Mesenchymal stem cell (in vitro differentiated cells and primary cell): ENCODE measurements around the gene KIF2A.
"Not testable (repeated sequence)": the region's sequence is repeated elsewhere in the genome, so short reads cannot be mapped to it uniquely, and the experiment has no call there.

Source experiments
- DNase-seq: peaks from one replicate; pipeline ENCODE4 v3.0.0-alpha.2; 2013
- H2AFZ ChIP-seq: one replicate; pipeline ENCODE4 v1.6.1; 2013; ENCODE audit warnings: low read depth, mild to moderate bottlenecking, control low read depth, inconsistent platforms, low read length, moderate library complexity
- H2AK5ac ChIP-seq: 2 replicates; pipeline ENCODE4 v1.6.1; 2013; ENCODE audit warnings: low read length, moderate library complexity, mild to moderate bottlenecking, inconsistent platforms; ENCODE audit not compliant: severe bottlenecking
- H2BK120ac ChIP-seq: one replicate; pipeline ENCODE4 v1.6.1; 2013; ENCODE audit warnings: low read depth, mild to moderate bottlenecking, inconsistent platforms, low read length, moderate library complexity
- H2BK12ac ChIP-seq, 2 experiments: one replicate each; pipeline ENCODE4 v1.6.1; 2013; ENCODE audit warnings: inconsistent platforms in 2 of 2, low read length in 2 of 2, mild to moderate bottlenecking in 2 of 2, moderate library complexity in 2 of 2, control low read depth in 1 of 2
- H2BK15ac ChIP-seq: one replicate; pipeline ENCODE4 v1.6.1; 2013; ENCODE audit warnings: mild to moderate bottlenecking, low read depth, inconsistent platforms; ENCODE audit not compliant: poor library complexity, severe bottlenecking
- H2BK5ac ChIP-seq: 2 replicates; pipeline ENCODE4 v1.6.1; 2013; ENCODE audit warnings: low read depth, mild to moderate bottlenecking, low read length, control low read depth, inconsistent platforms; ENCODE audit not compliant: poor library complexity, severe bottlenecking
- H3K14ac ChIP-seq, 2 experiments: one replicate each; pipeline ENCODE4 v1.6.1; 2013; ENCODE audit warnings: inconsistent platforms in 2 of 2, low read length in 2 of 2, control low read depth in 1 of 2, mild to moderate bottlenecking in 1 of 2, moderate library complexity in 1 of 2
- H3K18ac ChIP-seq, 2 experiments: one replicate each; pipeline ENCODE4 v1.6.1; 2013; ENCODE audit warnings: inconsistent platforms in 2 of 2, low read length in 2 of 2, control low read depth in 1 of 2, low read depth in 1 of 2, mild to moderate bottlenecking in 1 of 2
- H3K23ac ChIP-seq, 2 experiments: one replicate each; pipeline ENCODE4 v1.6.1; 2013; ENCODE audit warnings: inconsistent platforms in 2 of 2, low read length in 2 of 2, mild to moderate bottlenecking in 2 of 2, moderate library complexity in 2 of 2, control low read depth in 1 of 2
- H3K27ac ChIP-seq: 2 replicates; pipeline ENCODE4 v1.5.1; 2013; ENCODE audit warnings: mild to moderate bottlenecking, moderate library complexity, low read length, control low read depth, inconsistent platforms; ENCODE audit not compliant: poor library complexity, severe bottlenecking
- H3K27me3 ChIP-seq, 2 experiments: 2 replicates each; pipeline versions ENCODE4 v1.6.1 to v1.7.0; 2013; ENCODE audit warnings: low read length in 2 of 2, mild to moderate bottlenecking in 2 of 2, moderate library complexity in 2 of 2, control low read depth in 1 of 2, inconsistent platforms in 1 of 2; ENCODE audit not compliant: control insufficient read depth in 1 of 2, insufficient read depth in 1 of 2
- H3K36me3 ChIP-seq, 2 experiments: 2 replicates each; pipeline versions ENCODE4 v1.6.1 to v1.7.0; 2013; ENCODE audit warnings: low read length in 2 of 2, control low read depth in 1 of 2, inconsistent platforms in 1 of 2, low read depth in 1 of 2, mild to moderate bottlenecking in 1 of 2; ENCODE audit not compliant: insufficient read depth in 2 of 2, control insufficient read depth in 1 of 2
- H3K4ac ChIP-seq, 2 experiments: one replicate each; pipeline ENCODE4 v1.6.1; 2013; ENCODE audit warnings: inconsistent platforms in 2 of 2, low read length in 2 of 2, mild to moderate bottlenecking in 2 of 2, moderate library complexity in 2 of 2, control low read depth in 1 of 2, low read depth in 1 of 2
- H3K4me1 ChIP-seq: 2 replicates; pipeline ENCODE4 v1.6.1; 2013; ENCODE audit warnings: low read depth, low read length, control low read depth; ENCODE audit not compliant: control insufficient read depth, insufficient read depth
- H3K4me2 ChIP-seq: 2 replicates; pipeline ENCODE4 v1.6.1; 2013; ENCODE audit warnings: low read length, mild to moderate bottlenecking, inconsistent platforms; ENCODE audit not compliant: poor library complexity, severe bottlenecking
- H3K4me3 ChIP-seq, 2 experiments: 2 replicates each; pipeline versions ENCODE4 v1.5.1 to v1.7.0; 2013; ENCODE audit warnings: low read length in 2 of 2, mild to moderate bottlenecking in 2 of 2, control low read depth in 1 of 2, low read depth in 1 of 2; ENCODE audit not compliant: insufficient read depth in 1 of 2
- H3K79me1 ChIP-seq: replicated peaks from 2 replicates; pipeline ENCODE4 v1.6.1; 2013; ENCODE audit warnings: mild to moderate bottlenecking, control low read depth, low read length, inconsistent platforms; ENCODE audit not compliant: poor library complexity, severe bottlenecking
- H3K9ac ChIP-seq: 2 replicates; pipeline ENCODE4 v1.7.0; 2013; ENCODE audit warnings: mild to moderate bottlenecking, low read length, moderate library complexity
- H3K9me3 ChIP-seq: 2 replicates; pipeline ENCODE4 v1.7.0; 2013; ENCODE audit warnings: mild to moderate bottlenecking, low read length; ENCODE audit not compliant: control insufficient read depth
- H4K8ac ChIP-seq: one replicate; pipeline ENCODE4 v1.6.1; 2013; ENCODE audit warnings: inconsistent platforms, mild to moderate bottlenecking, low read length, moderate library complexity
- H4K91ac ChIP-seq: one replicate; pipeline ENCODE4 v1.6.1; 2013; ENCODE audit warnings: mild to moderate bottlenecking, low read length, inconsistent platforms
- WGBS: methylation state at CpG from one replicate; pipeline ENCODE4 v1.1.7; 2013; ENCODE audit warnings: mixed read lengths; 5-methylcytosine and 5-hydroxymethylcytosine counted together

The KIF2A gene

GRCh38 chr5:62287237-62287636 lies 18.8 kb upstream of the KIF2A start:
- Histone ChIP-seq H3K4ac (no peak overlapping the region), H3K23ac (no peak overlapping the region), H3K36me3 (no peaks in the 10 kb centered on the region), H3K79me1 (no peaks in the 10 kb centered on the region), H2AK5ac (no peak overlapping the region), H2AFZ (no peak overlapping the region), H2BK12ac (no peak overlapping the region), H3K27me3 (peaks cover 6 to 9% of the 10 kb centered on the region in 2 experiments), H2BK5ac (no peak overlapping the region), H3K9ac (no peak overlapping the region), H3K18ac (no peak overlapping the region), H2BK120ac (no peak overlapping the region), H2BK15ac (no peak overlapping the region), H3K27ac (no peak overlapping the region), H4K91ac (no peak overlapping the region), H3K4me3 (no peak overlapping the region), H3K9me3 (no peaks in the 10 kb centered on the region), H3K4me2 (no peak overlapping the region), H3K14ac (no peak overlapping the region), H3K4me1 (no peaks in the 10 kb centered on the region), H4K8ac (no peak overlapping the region)
- no peak for DNase-seq
- WGBS: 73% methylated on average over 2 of the region's 3 CpGs

- Histone ChIP-seq H2BK15ac (no peak overlapping the region), H4K91ac (no peak overlapping the region), H3K27ac (no peak overlapping the region), H4K8ac (no peak overlapping the region), H2BK12ac (no peak overlapping the region), H3K14ac (peak overlapping the region in 1 of 2 experiments; percentile 28), H3K27me3 (peaks cover 6 to 9% of the 10 kb centered on the region in 2 experiments), H3K4me1 (no peaks in the 10 kb centered on the region), H3K9me3 (no peaks in the 10 kb centered on the region), H3K4me3 (no peak overlapping the region), H3K18ac (no peak overlapping the region), H2AFZ (no peak overlapping the region), H2BK120ac (no peak overlapping the region), H3K36me3 (no peaks in the 10 kb centered on the region), H3K4ac (no peak overlapping the region), H2AK5ac (no peak overlapping the region), H3K9ac (no peak overlapping the region), H3K79me1 (no peaks in the 10 kb centered on the region), H2BK5ac (no peak overlapping the region), H3K23ac (no peak overlapping the region), H3K4me2 (no peak overlapping the region)
- no peak for DNase-seq
- 89% methylated on average over 1 of the region's 1 CpG for WGBS
Observed at GRCh38 chr5:62288118-62288517, 17.9 kb upstream of the KIF2A start.

GRCh38 chr5:62289813-62290212 lies 16.2 kb upstream of the KIF2A start:
- H3K4me1 ChIP-seq: no peaks in the 10 kb centered on the region
- H2BK12ac ChIP-seq: no peak overlapping the region

GRCh38 chr5:62291829-62292228 lies 14.2 kb upstream of the KIF2A start:
- not testable (repeated sequence) for H2AFZ ChIP-seq, H3K18ac ChIP-seq, H3K9ac ChIP-seq, H3K14ac ChIP-seq, H3K4me1 ChIP-seq, H3K79me1 ChIP-seq, H4K8ac ChIP-seq, DNase-seq, H4K91ac ChIP-seq, H2BK15ac ChIP-seq, H3K4me2 ChIP-seq, H3K9me3 ChIP-seq, H2AK5ac ChIP-seq, H3K23ac ChIP-seq, H3K4ac ChIP-seq, H2BK120ac ChIP-seq, H3K4me3 ChIP-seq, H3K36me3 ChIP-seq, H2BK12ac ChIP-seq, H3K27ac ChIP-seq, H3K27me3 ChIP-seq, H2BK5ac ChIP-seq
- WGBS: 76% methylated on average over 11 of the region's 11 CpGs

More at GRCh38 chr5:62289813-62290212, 16.2 kb upstream of the KIF2A start:
- Histone ChIP-seq H3K4me2 (no peak overlapping the region), H3K36me3 (no peaks in the 10 kb centered on the region), H3K14ac (no peak overlapping the region), H2BK120ac (no peak overlapping the region), H3K4ac (no peak overlapping the region), H2BK15ac (no peak overlapping the region), H3K27me3 (peaks cover 6 to 9% of the 10 kb centered on the region in 2 experiments), H3K27ac (no peak overlapping the region), H3K4me3 (no peak overlapping the region), H3K23ac (no peak overlapping the region), H4K91ac (no peak overlapping the region), H2AFZ (no peak overlapping the region), H2AK5ac (no peak overlapping the region), H3K18ac (no peak overlapping the region), H3K79me1 (no peaks in the 10 kb centered on the region), H4K8ac (no peak overlapping the region), H3K9me3 (no peaks in the 10 kb centered on the region), H3K9ac (no peak overlapping the region), H2BK5ac (no peak overlapping the region)
- DNase-seq: no peak
